Caco-2 (cell line): Measurements from ENCODE around the gene SLCO2A1. TPM values are rescaled to one million over a fixed set of nuclear protein-coding genes. Genes with fewer than 3 reads are reported as not detected.

ENCODE experiments used
- BruUV-seq: library from RNA; stranded (reverse); fragments of 400-500 nt; replicated peaks from 2 replicates; lab custom pipeline; 2021; lab: Mats Ljungman, UMichigan
- CTCF ChIA-PET: fragments of 300-600 bp; sonication (Branson Sonifier 250); formaldehyde crosslinking; loops from one replicate; lab custom pipeline; 2022; ENCODE audit warnings: antibody characterized with exemption; lab: Charles Lee
- POLR2A ChIA-PET: fragments of 300-600 bp; sonication (Branson Sonifier 250); formaldehyde crosslinking; loops from one replicate; lab custom pipeline; 2022; ENCODE audit warnings: antibody characterized with exemption; lab: Charles Lee
- DNase-seq, 2 experiments: peaks; one replicate each; pipeline versions ENCODE4 v3.0.0 to v3.0.0-alpha.2; 2020 to 2022
- H3K27me3 ChIP-seq: replicated peaks from 2 replicates; pipeline ENCODE4 v1.6.0; 2011; ENCODE audit warnings: low read length; ENCODE audit not compliant: control insufficient read depth, insufficient read depth
- H3K36me3 ChIP-seq: 2 replicates; pipeline ENCODE4 v1.5.1; 2011; ENCODE audit warnings: low read length; ENCODE audit not compliant: control insufficient read depth, insufficient read depth
- H3K4me1 ChIP-seq: fragments of 250-450 bp; sonication (Bioruptor Pico); 2 replicates; pipeline ENCODE4 v1.5.1; 2020; ENCODE audit warnings: mild to moderate bottlenecking
- H3K4me3 ChIP-seq: 2 replicates; pipeline ENCODE4 v1.5.1; 2011; ENCODE audit warnings: low read depth, mild to moderate bottlenecking, control low read depth, low read length
- H3K9me3 ChIP-seq: fragments of 250-450 bp; sonication (Bioruptor Pico); 2 replicates; pipeline ENCODE4 v1.5.1; 2020; ENCODE audit warnings: mild to moderate bottlenecking, moderate library complexity
- H3K27ac Mint-ChIP-seq: one replicate; pipeline ENCODE4 v1.8.0; 2022; ENCODE audit warnings: mixed read lengths; ENCODE audit not compliant: unreplicated experiment
- H3K27me3 Mint-ChIP-seq: one replicate; pipeline ENCODE4 v1.8.0; 2022; ENCODE audit warnings: mixed read lengths; ENCODE audit not compliant: insufficient read depth, unreplicated experiment
- H3K36me3 Mint-ChIP-seq: one replicate; pipeline ENCODE4 v1.8.0; 2022; ENCODE audit warnings: mild to moderate bottlenecking, mixed read lengths; ENCODE audit not compliant: insufficient read depth, unreplicated experiment
- H3K4me1 Mint-ChIP-seq: one replicate; pipeline ENCODE4 v1.8.0; 2022; ENCODE audit warnings: low read depth, mixed read lengths; ENCODE audit not compliant: unreplicated experiment
- H3K4me3 Mint-ChIP-seq: one replicate; pipeline ENCODE4 v1.8.0; 2022; ENCODE audit warnings: mild to moderate bottlenecking, moderate library complexity, mixed read lengths; ENCODE audit not compliant: unreplicated experiment
- H3K9me3 Mint-ChIP-seq: one replicate; pipeline ENCODE4 v1.8.0; 2022; ENCODE audit warnings: mixed read lengths; ENCODE audit not compliant: unreplicated experiment
- intact Hi-C: fragments of 100-400 bp; cut with micrococcal nuclease; formaldehyde crosslinking; loops from one replicate; pipeline ENCODE4 v1.10.0; 2022; ENCODE audit not compliant: unreplicated experiment
- total RNA-seq: library from RNA; stranded (reverse); gene quantifications from 2 replicates; pipeline ENCODE4 v1.2.3, GENCODE V29; 2022
- TF ChIP-seq, protein P1 (sequence below), 2 experiments: fragments of 200-600 bp in 1 of 2; IDR thresholded peaks; 1 replicate in 1 of 2; 2 replicates in 1 of 2; pipeline versions ENCODE4 v1.5.1 to v1.8.0; 2011 to 2022; ENCODE audit warnings: antibody characterized with exemption in 1 of 2, control low read depth in 1 of 2, inconsistent platforms in 1 of 2, low read depth in 1 of 2, low read length in 1 of 2, mild to moderate bottlenecking in 1 of 2, moderate library complexity in 1 of 2; ENCODE audit not compliant: insufficient read depth in 1 of 2, severe bottlenecking in 1 of 2, unreplicated experiment in 1 of 2

Gene SLCO2A1
- total RNA-seq, 1 experiment from 2014 or later: 2.5 TPM

- H3K36me3 Mint-ChIP-seq: no peaks in the 10 kb centered on the region
- CTCF ChIA-PET: no interaction called here
- POLR2A ChIA-PET: no interaction called here
Measured at GRCh38 chr3:134068429-134068828, 38.7 kb upstream of the SLCO2A1 start.

DNA sequence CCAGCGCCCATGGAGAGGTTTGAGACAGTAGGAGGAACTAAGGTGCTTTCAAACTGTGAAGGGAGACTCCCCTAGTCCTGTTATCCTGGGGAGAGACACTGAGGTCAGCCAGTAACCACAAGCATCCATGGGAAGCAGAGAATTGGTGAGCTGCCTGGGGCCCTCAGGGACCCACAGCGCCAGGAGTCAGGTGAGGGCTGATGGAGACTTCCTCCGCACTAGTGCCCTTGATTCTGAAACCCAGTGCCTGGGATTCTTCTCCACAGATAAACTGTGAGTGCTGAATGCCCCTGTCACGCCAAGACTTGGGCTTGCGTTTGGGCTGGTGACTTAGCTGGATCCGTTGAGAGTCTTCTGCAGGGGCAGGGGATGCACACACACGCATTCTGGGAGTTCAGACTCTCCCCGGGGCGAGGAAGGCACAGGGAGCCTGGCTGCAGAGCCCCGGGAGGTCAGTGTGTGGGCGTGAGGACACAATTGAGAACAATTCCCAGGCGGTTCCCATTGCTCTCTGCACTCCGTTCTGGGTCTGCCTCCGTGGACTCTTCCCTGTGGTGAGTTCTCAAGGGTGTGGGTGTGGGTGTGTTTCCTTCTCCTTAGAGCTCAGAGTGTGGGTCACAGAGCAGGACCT lies 37.9 kb upstream of the SLCO2A1 start:
- CTCF ChIA-PET: no interaction called here
- DNase-seq: no peak
- peaks cover 7% of the 10 kb centered on the region for H3K4me1 Mint-ChIP-seq
- no peaks in the 10 kb centered on the region for H3K9me3 Mint-ChIP-seq
- Histone ChIP-seq H3K4me3 (no peak overlapping the region), H3K9me3 (no peaks in the 10 kb centered on the region), H3K4me1 (peaks cover 15% of the 10 kb centered on the region), H3K36me3 (no peaks in the 10 kb centered on the region), H3K27me3 (no peaks in the 10 kb centered on the region)
- no peaks in the 10 kb centered on the region for H3K36me3 Mint-ChIP-seq
- H3K27me3 Mint-ChIP-seq: no peaks in the 10 kb centered on the region
- H3K4me3 Mint-ChIP-seq: no peak overlapping the region
- TF ChIP-seq, protein P1, sequence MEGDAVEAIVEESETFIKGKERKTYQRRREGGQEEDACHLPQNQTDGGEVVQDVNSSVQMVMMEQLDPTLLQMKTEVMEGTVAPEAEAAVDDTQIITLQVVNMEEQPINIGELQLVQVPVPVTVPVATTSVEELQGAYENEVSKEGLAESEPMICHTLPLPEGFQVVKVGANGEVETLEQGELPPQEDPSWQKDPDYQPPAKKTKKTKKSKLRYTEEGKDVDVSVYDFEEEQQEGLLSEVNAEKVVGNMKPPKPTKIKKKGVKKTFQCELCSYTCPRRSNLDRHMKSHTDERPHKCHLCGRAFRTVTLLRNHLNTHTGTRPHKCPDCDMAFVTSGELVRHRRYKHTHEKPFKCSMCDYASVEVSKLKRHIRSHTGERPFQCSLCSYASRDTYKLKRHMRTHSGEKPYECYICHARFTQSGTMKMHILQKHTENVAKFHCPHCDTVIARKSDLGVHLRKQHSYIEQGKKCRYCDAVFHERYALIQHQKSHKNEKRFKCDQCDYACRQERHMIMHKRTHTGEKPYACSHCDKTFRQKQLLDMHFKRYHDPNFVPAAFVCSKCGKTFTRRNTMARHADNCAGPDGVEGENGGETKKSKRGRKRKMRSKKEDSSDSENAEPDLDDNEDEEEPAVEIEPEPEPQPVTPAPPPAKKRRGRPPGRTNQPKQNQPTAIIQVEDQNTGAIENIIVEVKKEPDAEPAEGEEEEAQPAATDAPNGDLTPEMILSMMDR (IDR thresholded peaks at IDR 0.05; ENCODE audit: insufficient read depth in 1 of 2, low read depth in 1 of 2, low read length in 1 of 2, severe bottlenecking in 1 of 2, unreplicated experiment in 1 of 2): no peak
- POLR2A ChIA-PET: no interaction called here
- intact Hi-C loops: no loop called here
- no peak overlapping the region for H3K27ac Mint-ChIP-seq
- no TSS peak for BruUV-seq

More at GRCh38 chr3:134068429-134068828, 38.7 kb upstream of the SLCO2A1 start:
- Mint-ChIP-seq H3K27ac (no peak overlapping the region), H3K4me1 (peaks cover 7% of the 10 kb centered on the region), H3K4me3 (no peak overlapping the region), H3K27me3 (no peaks in the 10 kb centered on the region), H3K9me3 (no peaks in the 10 kb centered on the region)
- H3K36me3 ChIP-seq: no peaks in the 10 kb centered on the region
- H3K4me1 ChIP-seq: peaks cover 15% of the 10 kb centered on the region
- intact Hi-C loops: no loop called here
- DNase-seq: no peak
- H3K27me3 ChIP-seq: no peaks in the 10 kb centered on the region
- BruUV-seq: no TSS peak
- H3K4me3 ChIP-seq: no peak overlapping the region
- TF ChIP-seq, protein P1 (IDR thresholded peaks at IDR 0.05; ENCODE audit: insufficient read depth in 1 of 2, low read depth in 1 of 2, low read length in 1 of 2, severe bottlenecking in 1 of 2, unreplicated experiment in 1 of 2): no peak
- H3K9me3 ChIP-seq: no peaks in the 10 kb centered on the region

DNA sequence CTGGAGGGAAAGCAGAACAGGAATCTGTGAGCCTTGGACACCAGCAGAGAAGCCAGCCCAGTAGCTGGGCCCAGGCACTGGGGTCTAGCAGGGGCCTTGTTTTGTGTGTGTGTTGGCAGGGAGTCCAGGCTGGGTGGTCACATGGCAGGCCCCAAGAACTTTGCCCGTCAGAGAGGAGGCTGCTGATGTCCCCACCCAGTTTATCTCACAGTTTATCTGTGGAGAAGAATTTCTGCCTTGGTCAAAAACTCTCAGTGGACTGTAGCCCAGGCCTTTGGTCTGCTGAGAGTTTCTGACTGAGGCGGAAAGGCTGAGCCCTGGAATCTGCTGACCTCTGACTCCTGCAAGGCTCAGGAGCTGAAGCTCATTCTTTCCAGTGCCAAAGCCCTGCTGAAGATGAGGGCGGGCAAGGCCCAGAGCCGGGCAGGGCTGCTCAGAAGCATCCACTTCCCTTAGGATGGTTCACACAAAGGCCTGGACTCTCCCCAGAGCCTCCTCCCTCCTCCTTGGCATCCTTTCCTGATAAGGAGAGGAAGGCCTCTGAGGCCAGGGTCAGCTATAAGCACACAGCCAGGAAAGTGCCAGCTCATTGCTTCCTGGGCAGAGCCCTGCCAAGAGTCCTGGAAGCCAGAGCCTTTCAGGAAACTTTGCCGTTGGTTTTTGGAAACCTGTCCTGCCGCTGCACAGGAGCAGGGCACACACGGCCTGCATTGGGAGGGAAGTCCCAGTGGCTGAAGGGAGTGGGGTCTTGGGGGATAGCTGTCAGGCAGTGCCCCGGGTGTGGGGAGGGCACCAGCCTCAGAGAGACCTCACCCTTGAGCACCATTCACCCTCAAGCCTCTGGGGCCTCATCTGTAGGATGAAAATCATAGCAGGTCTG lies 37.2 kb upstream of the SLCO2A1 start:
- H3K9me3 ChIP-seq: no peaks in the 10 kb centered on the region
- Mint-ChIP-seq H3K27ac (no peak overlapping the region), H3K36me3 (no peaks in the 10 kb centered on the region), H3K4me1 (peaks cover 9% of the 10 kb centered on the region), H3K4me3 (no peak overlapping the region), H3K9me3 (no peaks in the 10 kb centered on the region), H3K27me3 (no peaks in the 10 kb centered on the region)
- TF ChIP-seq, protein P1 (IDR thresholded peaks at IDR 0.05; ENCODE audit: insufficient read depth in 1 of 2, low read depth in 1 of 2, low read length in 1 of 2, severe bottlenecking in 1 of 2, unreplicated experiment in 1 of 2): no peak
- no peak for DNase-seq
- ChIA-PET CTCF (interaction anchor here (0.7 kb wide), 1 partner anchor 136 kb away, joined by 3 read pairs; no protein-coding TSS in a partner anchor), POLR2A (no interaction called here)
- peaks cover 15% of the 10 kb centered on the region for H3K4me1 ChIP-seq
- intact Hi-C loops: no loop called here
- no peaks in the 10 kb centered on the region for H3K27me3 ChIP-seq
- H3K4me3 ChIP-seq: no peak overlapping the region
- no peaks in the 10 kb centered on the region for H3K36me3 ChIP-seq
- BruUV-seq: no TSS peak
